ENCODE measurements around the gene UBN2.

Gene UBN2

GRCh38 chr7:139230023-139230422 lies 1.0 kb upstream of the UBN2 start:
- peaks cover 26% of the 10 kb centered on the region for H3K79me2 ChIP-seq (ENCODE audit: insufficient read depth, low read length)
- peaks cover 26% of the 10 kb centered on the region for H3K4me1 ChIP-seq (ENCODE audit: insufficient read depth, low read length, severe bottlenecking)
- H3K36me3 ChIP-seq (ENCODE audit: insufficient read depth, low read length), result no peaks in the 10 kb centered on the region
- no peaks in the 10 kb centered on the region for H3K27me3 ChIP-seq (ENCODE audit: insufficient read depth, low read length)
- H3K27ac ChIP-seq (ENCODE audit: low read depth, low read length, poor library complexity, severe bottlenecking), result no peak overlapping the region
- peak overlapping the region; percentile 98; the same call in 1 of the 2 replicates for H3K4me2 ChIP-seq (ENCODE audit: low read length)
- TF ChIP-seq EZH2 (IDR thresholded peaks at IDR 0.05; ENCODE audit: borderline replicate concordance, low read length), result no peak
- TF ChIP-seq CTCF (IDR thresholded peaks at IDR 0.05; ENCODE audit: low read length), result no peak
- H4K20me1 ChIP-seq (ENCODE audit: insufficient read depth, low read length), result peaks cover 9% of the 10 kb centered on the region; the same call in 1 of the 2 replicates
- H3F3A ChIP-seq (ENCODE audit: insufficient read depth, low read length), result no peaks in the 10 kb centered on the region
- no peak overlapping the region; the same call in 1 of the 2 replicates for H2AFZ ChIP-seq (ENCODE audit: low read length)
- H3K9me3 ChIP-seq (ENCODE audit: low read length), result no peaks in the 10 kb centered on the region
- no peak overlapping the region for H3K9ac ChIP-seq (ENCODE audit: low read length)
- H3K9me2 ChIP-seq (ENCODE audit: low read depth, low read length), result no peaks in the 10 kb centered on the region
- H3K4me3 ChIP-seq (ENCODE audit: low read depth, low read length, poor library complexity, severe bottlenecking), result peak overlapping the region; percentile 92

- Histone ChIP-seq H3F3A (ENCODE audit: insufficient read depth, low read length) (no peaks in the 10 kb centered on the region), H3K36me3 (ENCODE audit: insufficient read depth, low read length) (no peaks in the 10 kb centered on the region), H3K9me2 (ENCODE audit: low read depth, low read length) (no peaks in the 10 kb centered on the region), H4K20me1 (ENCODE audit: insufficient read depth, low read length) (peaks cover 9% of the 10 kb centered on the region; the same call in 1 of the 2 replicates), H3K9ac (ENCODE audit: low read length) (peak overlapping the region; percentile 93), H3K27me3 (ENCODE audit: insufficient read depth, low read length) (no peaks in the 10 kb centered on the region), H2AFZ (ENCODE audit: low read length) (peak overlapping the region; percentile 92), H3K79me2 (ENCODE audit: insufficient read depth, low read length) (peaks cover 27% of the 10 kb centered on the region), H3K4me3 (ENCODE audit: low read depth, low read length, poor library complexity, severe bottlenecking) (peak overlapping the region; percentile 92), H3K9me3 (ENCODE audit: low read length) (no peaks in the 10 kb centered on the region), H3K4me2 (ENCODE audit: low read length) (peak overlapping the region; percentile 98), H3K4me1 (ENCODE audit: insufficient read depth, low read length, severe bottlenecking) (peaks cover 26% of the 10 kb centered on the region), H3K27ac (ENCODE audit: low read depth, low read length, poor library complexity, severe bottlenecking) (no peak overlapping the region)
- TF ChIP-seq CTCF (IDR thresholded peaks at IDR 0.05; ENCODE audit: low read length), result no peak
- TF ChIP-seq EZH2 (IDR thresholded peaks at IDR 0.05; ENCODE audit: borderline replicate concordance, low read length), result no peak
Measured at GRCh38 chr7:139230484-139230773, 608 bp upstream of the UBN2 start.

GRCh38 chr7:139231513-139232376 lies 708 bp downstream of the UBN2 start:
- H3K9ac ChIP-seq (ENCODE audit: low read length), result peak overlapping the region; percentile 93
- peak overlapping the region; percentile 92 for H3K4me3 ChIP-seq (ENCODE audit: low read depth, low read length, poor library complexity, severe bottlenecking)
- H3K27me3 ChIP-seq (ENCODE audit: insufficient read depth, low read length), result no peaks in the 10 kb centered on the region
- no peaks in the 10 kb centered on the region for H3K9me3 ChIP-seq (ENCODE audit: low read length)
- peak overlapping the region; percentile 95; the same call in 1 of the 2 replicates for H2AFZ ChIP-seq (ENCODE audit: low read length)
- peak overlapping the region; percentile 98 for H3K4me2 ChIP-seq (ENCODE audit: low read length)
- H4K20me1 ChIP-seq (ENCODE audit: insufficient read depth, low read length), result peaks cover 9% of the 10 kb centered on the region; the same call in 1 of the 2 replicates
- peaks cover 26% of the 10 kb centered on the region for H3K4me1 ChIP-seq (ENCODE audit: insufficient read depth, low read length, severe bottlenecking)
- peaks cover 32% of the 10 kb centered on the region for H3K79me2 ChIP-seq (ENCODE audit: insufficient read depth, low read length)
- H3K27ac ChIP-seq (ENCODE audit: low read depth, low read length, poor library complexity, severe bottlenecking), result no peak overlapping the region
- no peak for TF ChIP-seq EZH2 (IDR thresholded peaks at IDR 0.05; ENCODE audit: borderline replicate concordance, low read length)
- TF ChIP-seq CTCF (IDR thresholded peaks at IDR 0.05; ENCODE audit: low read length), result no peak
- no peaks in the 10 kb centered on the region for H3K36me3 ChIP-seq (ENCODE audit: insufficient read depth, low read length)
- no peaks in the 10 kb centered on the region for H3F3A ChIP-seq (ENCODE audit: insufficient read depth, low read length)
- H3K9me2 ChIP-seq (ENCODE audit: low read depth, low read length), result no peaks in the 10 kb centered on the region

All from OCI-LY1 (cell line).